Tongue (tissue), 2 donors: ENCODE measurements around the gene RFX6. TPM values are rescaled to one million over a fixed set of nuclear protein-coding genes. Genes with fewer than 3 reads are reported as not detected.

Source experiments
- DNase-seq: peaks from one replicate; pipeline ENCODE4 v3.0.0-alpha.2; 2015
- total RNA-seq: library from RNA; depleted of rRNA; stranded (reverse); fragments of >200 nt; gene quantifications from one replicate; pipeline ENCODE4 v1.2.3, GENCODE V29; 2014

Gene RFX6
- total RNA-seq, 1 donor from 2014 or later, result not detected

DNA sequence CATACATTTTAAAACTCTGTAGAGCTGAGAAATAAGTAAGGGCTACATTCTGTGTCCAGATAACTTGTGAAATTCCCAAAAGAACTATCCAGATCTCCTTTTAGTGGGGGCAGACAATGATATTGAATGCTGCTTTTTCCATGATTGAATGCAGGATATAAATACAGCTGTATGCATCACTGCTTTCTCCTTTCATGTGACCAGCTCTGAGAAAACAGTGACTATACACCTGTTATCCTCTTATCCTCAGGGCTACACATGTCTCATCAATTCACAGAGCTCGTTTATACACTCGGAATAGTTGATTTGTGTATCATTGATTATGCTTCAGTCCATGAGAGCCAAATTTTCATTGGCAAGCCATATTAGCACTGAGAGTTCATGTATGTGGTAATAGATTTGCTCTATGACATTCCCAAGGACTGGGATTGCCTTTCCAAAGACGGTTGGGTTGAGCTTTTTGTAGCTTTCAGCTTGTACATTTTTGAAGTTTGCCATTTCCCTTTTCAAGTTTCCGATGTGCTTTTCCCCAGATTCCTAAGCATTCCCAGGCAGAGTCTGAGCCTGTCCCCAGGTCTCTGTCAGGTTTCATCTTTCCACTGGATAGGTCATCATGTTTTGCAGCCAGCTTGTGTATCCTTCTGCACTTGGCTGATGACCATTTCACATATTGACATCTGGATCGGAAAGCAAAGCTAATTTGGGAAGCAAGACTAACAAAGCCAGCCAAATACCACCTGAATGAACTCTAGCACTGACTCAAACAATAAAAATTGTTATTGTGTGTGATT lies 97.7 kb downstream of the RFX6 start:
- peak; percentile 34 for DNase-seq

DNA sequence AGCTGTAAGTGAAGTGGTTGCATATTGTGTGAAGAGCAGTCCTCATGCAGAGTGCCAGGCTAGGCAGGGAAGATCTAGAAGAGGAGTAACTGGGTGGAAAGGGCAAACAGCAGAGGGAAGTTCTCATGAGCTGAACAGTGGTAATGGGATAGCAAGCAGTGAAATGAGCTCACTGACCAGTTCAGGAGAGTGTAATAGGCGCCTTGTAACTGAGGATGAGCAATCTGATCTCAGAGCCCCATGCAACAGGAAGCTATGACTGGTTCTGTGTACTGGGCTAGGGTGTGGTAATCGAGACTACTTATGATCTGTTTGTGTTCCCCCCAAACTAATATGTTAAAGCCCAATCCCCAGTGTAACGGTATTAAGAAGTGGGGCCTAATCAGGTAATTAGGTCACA lies 98.6 kb downstream of the RFX6 start:
- DNase-seq, result no peak

DNA sequence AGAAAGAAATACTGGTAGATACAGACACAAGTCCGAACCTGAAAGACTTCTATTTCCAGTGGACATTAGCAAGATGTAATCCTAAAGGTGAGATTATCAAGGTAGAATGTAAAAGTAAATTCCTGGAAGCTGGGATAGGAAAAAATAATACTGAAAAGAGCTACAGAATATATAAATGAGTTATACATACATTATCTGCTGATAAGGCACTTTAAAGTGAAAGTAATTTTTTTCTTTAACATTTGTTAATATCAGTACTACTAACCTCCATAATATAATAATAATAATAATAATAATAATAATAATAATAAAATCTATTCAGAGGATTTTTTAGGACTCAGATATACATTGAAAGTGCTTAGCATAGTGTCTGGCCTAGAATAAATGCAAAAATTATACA lies 102.5 kb downstream of the RFX6 start:
- no peak for DNase-seq

Other genes starting within 250 kb of the RFX6 start
- 15.9 TPM for gene ZUP1, start 208.5 kb upstream of the RFX6 start, total RNA-seq
- gene KPNA5, start 196.0 kb upstream of the RFX6 start, total RNA-seq, result 19.2 TPM
- 7.9 TPM for gene FAM162B, start 111.5 kb upstream of the RFX6 start, total RNA-seq
- gene GPRC6A, start 48.2 kb upstream of the RFX6 start, total RNA-seq, result not detected